Activated CD4-positive, alpha-beta T cell treated with anti-CD3 and anti-CD28 coated beads for 4 hours (primary cell): Measurements from ENCODE around the gene OR2A25.
"Not testable (repeated sequence)": the region's sequence is repeated elsewhere in the genome, so short reads cannot be mapped to it uniquely, and the experiment has no call there.

Experiments
- DNase-seq, 2 donors: peaks; one replicate each; pipeline ENCODE4 v3.0.0-alpha.2; 2020

Gene OR2A25

GRCh38 chr7:144069511-144069910 is at the start of gene OR2A25:
Gene OR2A25, plus strand, starts transcription at chr7:144069811. Its CDS starts 4,409 bp downstream, at chr7:144074220.
- DNase-seq, result no peak

GRCh38 chr7:144020340-144020739 is 49.3 kb upstream of the OR2A25 start:
- DNase-seq, result no peak

GRCh38 chr7:144022169-144022568 is 47.4 kb upstream of the OR2A25 start:
- no peak for DNase-seq

- no peak for DNase-seq
Measured at GRCh38 chr7:144023171-144023827, 46.3 kb upstream of the OR2A25 start.

- DNase-seq, result no peak
Measured at GRCh38 chr7:144024213-144024612, 45.4 kb upstream of the OR2A25 start.

- no peak for DNase-seq
Measured at GRCh38 chr7:144026203-144026883, 43.3 kb upstream of the OR2A25 start.

- no peak for DNase-seq
Measured at GRCh38 chr7:144027070-144027469, 42.5 kb upstream of the OR2A25 start.

GRCh38 chr7:144027974-144028373 is 41.6 kb upstream of the OR2A25 start:
- no peak for DNase-seq

GRCh38 chr7:144028547-144028946 is 41.1 kb upstream of the OR2A25 start:
- DNase-seq, result no peak

- DNase-seq, result no peak
Measured at GRCh38 chr7:144032516-144032915, 37.1 kb upstream of the OR2A25 start.

- no peak for DNase-seq
Measured at GRCh38 chr7:144032985-144033709, 36.5 kb upstream of the OR2A25 start.

- no peak for DNase-seq
Measured at GRCh38 chr7:144035385-144035784, 34.2 kb upstream of the OR2A25 start.

GRCh38 chr7:144036302-144036885 is 33.2 kb upstream of the OR2A25 start:
- no peak for DNase-seq

- no peak for DNase-seq
Measured at GRCh38 chr7:144037414-144038035, 32.1 kb upstream of the OR2A25 start.

GRCh38 chr7:144038887-144039286 is 30.7 kb upstream of the OR2A25 start:
- no peak for DNase-seq

GRCh38 chr7:144048648-144049047 is 21.0 kb upstream of the OR2A25 start, which contains the start of gene OR2A5:
Gene OR2A5, plus strand, starts transcription at chr7:144048948. Its CDS starts 1,454 bp downstream, at chr7:144050402.
- DNase-seq, result no peak

GRCh38 chr7:144049491-144049890 is 20.1 kb upstream of the OR2A25 start:
- no peak for DNase-seq

GRCh38 chr7:144050093-144050492 is 19.5 kb upstream of the OR2A25 start:
- no peak for DNase-seq

GRCh38 chr7:144050884-144051283 is 18.7 kb upstream of the OR2A25 start:
- DNase-seq, result not testable (repeated sequence)

GRCh38 chr7:144057954-144058353 is 11.7 kb upstream of the OR2A25 start:
- no peak for DNase-seq

- no peak for DNase-seq
Measured at GRCh38 chr7:144063710-144064109, 5.9 kb upstream of the OR2A25 start.

- no peak for DNase-seq
Measured at GRCh38 chr7:144069953-144070352, 342 bp downstream of the OR2A25 start.

GRCh38 chr7:144074374-144074773 is 4.8 kb downstream of the OR2A25 start:
- DNase-seq, result no peak
